ENCODE data around the gene POLR2H. TPM values are rescaled to one million over a fixed set of nuclear protein-coding genes. Genes with fewer than 3 reads are reported as not detected.

POLR2H gene
- total RNA-seq, 1 donor from 2014 or later, result 26.0 TPM

DNA sequence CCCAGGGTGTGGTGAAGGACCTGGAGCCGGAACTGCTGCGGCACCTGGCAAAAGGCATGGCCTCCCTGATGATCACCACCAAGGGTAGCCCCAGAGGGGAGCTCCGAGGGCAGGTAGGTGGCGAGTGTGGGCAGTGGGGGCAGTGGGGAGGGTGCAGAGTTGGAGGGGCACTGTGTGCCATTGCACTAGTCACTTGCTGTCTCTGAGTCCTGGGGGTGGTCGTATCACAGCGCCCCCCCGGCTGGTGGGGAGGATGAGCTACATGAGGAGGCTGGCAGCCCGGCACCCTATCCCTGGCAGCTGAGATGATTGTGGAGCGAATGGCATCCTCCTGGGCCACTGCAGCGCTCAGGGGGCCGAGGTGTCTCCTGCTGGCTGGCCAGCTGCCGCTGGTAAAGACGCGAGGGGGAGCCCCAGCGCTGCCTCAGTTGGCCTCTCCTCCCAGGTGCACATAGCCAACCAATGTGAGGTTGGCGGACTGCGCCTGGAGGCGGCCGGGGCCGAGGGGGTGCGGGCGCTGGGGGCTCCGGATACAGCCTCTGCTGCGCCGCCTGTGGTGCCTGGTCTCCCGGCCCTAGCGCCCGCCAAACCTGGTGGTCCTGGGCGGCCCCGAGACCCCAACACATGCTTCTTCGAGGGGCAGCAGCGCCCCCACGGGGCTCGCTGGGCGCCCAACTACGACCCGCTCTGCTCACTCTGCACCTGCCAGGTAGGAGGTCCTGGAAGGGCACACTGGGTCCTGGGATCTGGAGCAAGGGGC lies 24.7 kb downstream of the POLR2H start:
- Histone ChIP-seq H3K36me3 (no peaks in the 10 kb centered on the region), H3K27ac (no peak overlapping the region), H3K9me3 (no peaks in the 10 kb centered on the region), H3K4me1 (peaks cover 0 to 3% of the 10 kb centered on the region in 2 donors), H3K4me3 (no peak overlapping the region), H3K27me3 (no peaks in the 10 kb centered on the region)
- TF ChIP-seq, protein P1, sequence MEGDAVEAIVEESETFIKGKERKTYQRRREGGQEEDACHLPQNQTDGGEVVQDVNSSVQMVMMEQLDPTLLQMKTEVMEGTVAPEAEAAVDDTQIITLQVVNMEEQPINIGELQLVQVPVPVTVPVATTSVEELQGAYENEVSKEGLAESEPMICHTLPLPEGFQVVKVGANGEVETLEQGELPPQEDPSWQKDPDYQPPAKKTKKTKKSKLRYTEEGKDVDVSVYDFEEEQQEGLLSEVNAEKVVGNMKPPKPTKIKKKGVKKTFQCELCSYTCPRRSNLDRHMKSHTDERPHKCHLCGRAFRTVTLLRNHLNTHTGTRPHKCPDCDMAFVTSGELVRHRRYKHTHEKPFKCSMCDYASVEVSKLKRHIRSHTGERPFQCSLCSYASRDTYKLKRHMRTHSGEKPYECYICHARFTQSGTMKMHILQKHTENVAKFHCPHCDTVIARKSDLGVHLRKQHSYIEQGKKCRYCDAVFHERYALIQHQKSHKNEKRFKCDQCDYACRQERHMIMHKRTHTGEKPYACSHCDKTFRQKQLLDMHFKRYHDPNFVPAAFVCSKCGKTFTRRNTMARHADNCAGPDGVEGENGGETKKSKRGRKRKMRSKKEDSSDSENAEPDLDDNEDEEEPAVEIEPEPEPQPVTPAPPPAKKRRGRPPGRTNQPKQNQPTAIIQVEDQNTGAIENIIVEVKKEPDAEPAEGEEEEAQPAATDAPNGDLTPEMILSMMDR (IDR thresholded peaks at IDR 0.05), result no peak
- DNase-seq (ENCODE audit: low spot score in 2 of 2), result no peak
- intact Hi-C loops (cut with DNase I), result no loop called here

DNA sequence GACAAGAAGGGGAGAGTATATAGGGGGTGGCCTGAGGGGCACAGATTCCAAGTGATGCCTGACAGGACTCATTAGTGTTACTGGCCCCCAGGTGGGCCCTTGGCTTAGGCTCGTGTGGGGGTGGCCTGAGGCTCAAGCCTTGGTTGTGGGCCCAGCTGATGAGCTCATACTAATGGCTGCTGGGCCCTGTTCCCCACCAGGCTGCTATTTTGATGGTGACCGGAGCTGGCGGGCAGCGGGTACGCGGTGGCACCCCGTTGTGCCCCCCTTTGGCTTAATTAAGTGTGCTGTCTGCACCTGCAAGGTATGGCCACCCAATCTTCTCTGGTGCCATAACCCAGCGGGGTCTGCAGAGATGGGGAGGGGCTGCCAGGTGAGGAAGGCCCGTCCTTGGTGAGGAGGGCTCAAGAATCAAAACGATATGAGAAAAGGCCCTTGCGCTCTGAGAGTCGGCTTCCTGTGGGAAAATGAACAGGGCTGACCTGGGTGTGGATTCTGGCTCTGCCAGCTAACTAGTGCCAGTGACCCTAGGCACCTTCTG lies 25.7 kb downstream of the POLR2H start:
- Histone ChIP-seq H3K4me3 (no peak overlapping the region), H3K27me3 (no peaks in the 10 kb centered on the region), H3K9me3 (no peaks in the 10 kb centered on the region), H3K4me1 (no peaks in the 10 kb centered on the region), H3K27ac (no peak overlapping the region), H3K36me3 (no peaks in the 10 kb centered on the region)
- TF ChIP-seq, protein P1 (IDR thresholded peaks at IDR 0.05), result no peak
- intact Hi-C loops (cut with DNase I), result no loop called here
- DNase-seq (ENCODE audit: low spot score in 2 of 2), result no peak

DNA sequence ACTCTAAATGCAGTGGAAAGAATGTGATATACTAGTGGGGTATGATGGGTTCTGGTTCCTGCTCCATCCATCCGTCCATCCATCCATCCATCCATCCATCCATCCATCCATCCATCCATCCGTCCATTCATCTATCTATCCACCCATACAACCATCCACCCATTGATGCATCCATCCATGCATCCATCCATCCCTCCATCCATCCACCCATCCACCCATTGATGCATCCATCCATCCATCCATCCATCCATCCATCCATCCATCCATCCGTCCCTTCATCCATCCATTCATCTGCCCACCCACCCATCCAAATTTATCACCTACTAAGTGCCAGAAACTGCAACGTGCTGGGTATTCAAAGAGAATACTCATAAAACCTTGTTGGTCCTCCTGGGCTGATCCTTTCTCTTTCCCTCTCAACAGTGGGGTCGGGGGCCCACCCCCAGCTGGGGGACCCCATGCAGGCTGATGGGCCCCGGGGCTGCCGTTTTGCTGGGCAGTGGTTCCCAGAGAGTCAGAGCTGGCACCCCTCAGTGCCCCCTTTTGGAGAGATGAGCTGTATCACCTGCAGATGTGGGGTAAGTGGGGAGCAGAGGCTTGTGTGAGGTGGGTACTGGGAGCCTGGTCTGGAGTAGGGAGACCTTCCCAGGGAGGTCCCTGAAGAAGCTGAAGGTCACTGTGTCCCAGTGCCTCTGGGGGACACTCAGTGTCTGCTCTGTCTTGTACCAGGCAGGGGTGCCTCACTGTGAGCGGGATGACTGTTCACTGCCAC lies 26.8 kb downstream of the POLR2H start:
- no peak for DNase-seq (ENCODE audit: low spot score in 2 of 2)

DNA sequence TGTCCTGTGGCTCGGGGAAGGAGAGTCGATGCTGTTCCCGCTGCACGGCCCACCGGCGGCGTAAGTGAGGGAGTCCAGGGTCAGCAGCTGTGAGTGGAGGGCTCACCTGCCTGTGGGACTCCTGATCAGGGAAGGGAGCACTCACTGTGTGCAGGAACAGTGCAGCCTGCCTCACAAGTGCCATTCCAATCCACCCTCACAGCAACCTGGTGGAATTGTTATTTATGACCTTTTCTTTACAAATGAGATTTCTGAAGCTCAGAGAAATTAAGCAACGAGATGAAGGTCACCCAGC lies 27.4 kb downstream of the POLR2H start:
- H3K9me3 ChIP-seq, result no peaks in the 10 kb centered on the region

More for the DNA sequence above, 26.8 kb downstream of the POLR2H start:
- Histone ChIP-seq H3K36me3 (no peaks in the 10 kb centered on the region), H3K4me3 (no peak overlapping the region), H3K9me3 (no peaks in the 10 kb centered on the region), H3K27me3 (no peaks in the 10 kb centered on the region), H3K4me1 (no peaks in the 10 kb centered on the region), H3K27ac (no peak overlapping the region)
- intact Hi-C loops (cut with DNase I), result no loop called here
- TF ChIP-seq, protein P1 (IDR thresholded peaks at IDR 0.05), result no peak

DNA sequence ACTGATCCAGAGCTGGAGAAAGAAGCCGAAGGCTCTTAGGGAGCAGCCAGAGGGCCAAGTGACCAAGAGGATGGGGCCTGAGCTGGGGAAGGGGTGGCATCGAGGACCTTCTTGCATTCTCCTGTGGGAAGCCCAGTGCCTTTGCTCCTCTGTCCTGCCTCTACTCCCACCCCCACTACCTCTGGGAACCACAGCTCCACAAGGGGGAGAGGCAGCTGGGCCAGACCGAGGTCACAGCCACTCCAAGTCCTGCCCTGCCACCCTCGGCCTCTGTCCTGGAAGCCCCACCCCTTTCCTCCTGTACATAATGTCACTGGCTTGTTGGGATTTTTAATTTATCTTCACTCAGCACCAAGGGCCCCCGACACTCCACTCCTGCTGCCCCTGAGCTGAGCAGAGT lies 27.9 kb downstream of the POLR2H start:
- Histone ChIP-seq H3K27ac (no peak overlapping the region), H3K9me3 (no peaks in the 10 kb centered on the region), H3K4me1 (no peaks in the 10 kb centered on the region), H3K27me3 (no peaks in the 10 kb centered on the region), H3K36me3 (no peaks in the 10 kb centered on the region), H3K4me3 (no peak overlapping the region)
- TF ChIP-seq, protein P1 (IDR thresholded peaks at IDR 0.05), result no peak
- no peak for DNase-seq (ENCODE audit: low spot score in 2 of 2)
- intact Hi-C loops (cut with DNase I), result no loop called here

More for the DNA sequence above, 27.4 kb downstream of the POLR2H start:
- H3K36me3 ChIP-seq, result no peaks in the 10 kb centered on the region
- H3K27me3 ChIP-seq, result no peaks in the 10 kb centered on the region
- no peaks in the 10 kb centered on the region for H3K4me1 ChIP-seq
- DNase-seq (ENCODE audit: low spot score in 2 of 2), result no peak
- intact Hi-C loops (cut with DNase I), result no loop called here
- TF ChIP-seq, protein P1 (IDR thresholded peaks at IDR 0.05), result no peak
- H3K4me3 ChIP-seq, result no peak overlapping the region
- H3K27ac ChIP-seq, result no peak overlapping the region
